ENCODE measurements around the gene MAN1A1. TPM values are rescaled to one million over a fixed set of nuclear protein-coding genes. Genes with fewer than 3 reads are reported as not detected.

MAN1A1 gene
- total RNA-seq, 1 donor = 79.6 TPM

- TF ChIP-seq CTCF (IDR thresholded peaks at IDR 0.05; ENCODE audit: extremely low read depth, low read depth, low read length) = no peak
- H2AFZ ChIP-seq (ENCODE audit: low read length) = no peak overlapping the region
- no peak overlapping the region for H3K27ac ChIP-seq (ENCODE audit: low read depth, low read length)
- no peaks in the 10 kb centered on the region for H3K36me3 ChIP-seq (ENCODE audit: insufficient read depth, low read length)
- H3K9me3 ChIP-seq (ENCODE audit: low read depth, low read length) = no peaks in the 10 kb centered on the region
- no peaks in the 10 kb centered on the region for H3K27me3 ChIP-seq (ENCODE audit: insufficient read depth, low read length)
- DNase-seq (ENCODE audit: insufficient read length, low spot score, missing footprints) = peak; percentile 8
- H3K79me2 ChIP-seq (ENCODE audit: insufficient read depth, low read length) = no peaks in the 10 kb centered on the region
- H3K4me2 ChIP-seq (ENCODE audit: insufficient read depth, low read length) = no peak overlapping the region
- H4K20me1 ChIP-seq (ENCODE audit: insufficient read depth, low read length) = no peaks in the 10 kb centered on the region
- no peak overlapping the region for H3K4me3 ChIP-seq (ENCODE audit: insufficient read depth, low read length)
- no peaks in the 10 kb centered on the region for H3K4me1 ChIP-seq (ENCODE audit: insufficient read depth, low read length)
These were observed 133.5 kb downstream of the MAN1A1 start for GRCh38 chr6:119215885-119216590.

- Histone ChIP-seq H3K27me3 (ENCODE audit: insufficient read depth, low read length) (no peaks in the 10 kb centered on the region), H3K27ac (ENCODE audit: low read depth, low read length) (no peak overlapping the region), H3K36me3 (ENCODE audit: insufficient read depth, low read length) (no peaks in the 10 kb centered on the region), H3K9me3 (ENCODE audit: low read depth, low read length) (no peaks in the 10 kb centered on the region), H4K20me1 (ENCODE audit: insufficient read depth, low read length) (no peaks in the 10 kb centered on the region), H2AFZ (ENCODE audit: low read length) (no peak overlapping the region), H3K4me2 (ENCODE audit: insufficient read depth, low read length) (no peak overlapping the region), H3K4me1 (ENCODE audit: insufficient read depth, low read length) (no peaks in the 10 kb centered on the region), H3K79me2 (ENCODE audit: insufficient read depth, low read length) (no peaks in the 10 kb centered on the region), H3K4me3 (ENCODE audit: insufficient read depth, low read length) (no peak overlapping the region)
- no peak for TF ChIP-seq CTCF (IDR thresholded peaks at IDR 0.05; ENCODE audit: extremely low read depth, low read depth, low read length)
- no peak for DNase-seq (ENCODE audit: insufficient read length, low spot score, missing footprints)
These were observed 134.3 kb downstream of the MAN1A1 start for GRCh38 chr6:119215309-119215708.

GRCh38 chr6:119210596-119210995 is 139.0 kb downstream of the MAN1A1 start:
- Histone ChIP-seq H2AFZ (ENCODE audit: low read length) (no peak overlapping the region), H3K9me3 (ENCODE audit: low read depth, low read length) (no peaks in the 10 kb centered on the region), H3K4me2 (ENCODE audit: insufficient read depth, low read length) (no peak overlapping the region), H3K27ac (ENCODE audit: low read depth, low read length) (no peak overlapping the region), H3K36me3 (ENCODE audit: insufficient read depth, low read length) (no peaks in the 10 kb centered on the region), H3K79me2 (ENCODE audit: insufficient read depth, low read length) (no peaks in the 10 kb centered on the region), H3K27me3 (ENCODE audit: insufficient read depth, low read length) (no peaks in the 10 kb centered on the region), H3K4me1 (ENCODE audit: insufficient read depth, low read length) (no peaks in the 10 kb centered on the region), H4K20me1 (ENCODE audit: insufficient read depth, low read length) (no peaks in the 10 kb centered on the region), H3K4me3 (ENCODE audit: insufficient read depth, low read length) (no peak overlapping the region)
- TF ChIP-seq CTCF (IDR thresholded peaks at IDR 0.05; ENCODE audit: extremely low read depth, low read depth, low read length) = no peak
- no peak for DNase-seq (ENCODE audit: insufficient read length, low spot score, missing footprints)

- no peak for TF ChIP-seq CTCF (IDR thresholded peaks at IDR 0.05; ENCODE audit: extremely low read depth, low read depth, low read length)
- Histone ChIP-seq H3K79me2 (ENCODE audit: insufficient read depth, low read length) (no peaks in the 10 kb centered on the region), H2AFZ (ENCODE audit: low read length) (no peak overlapping the region), H3K27me3 (ENCODE audit: insufficient read depth, low read length) (no peaks in the 10 kb centered on the region), H3K4me1 (ENCODE audit: insufficient read depth, low read length) (no peaks in the 10 kb centered on the region), H3K36me3 (ENCODE audit: insufficient read depth, low read length) (no peaks in the 10 kb centered on the region), H3K9me3 (ENCODE audit: low read depth, low read length) (no peaks in the 10 kb centered on the region), H3K4me2 (ENCODE audit: insufficient read depth, low read length) (no peak overlapping the region), H3K4me3 (ENCODE audit: insufficient read depth, low read length) (no peak overlapping the region), H3K27ac (ENCODE audit: low read depth, low read length) (no peak overlapping the region), H4K20me1 (ENCODE audit: insufficient read depth, low read length) (no peaks in the 10 kb centered on the region)
- DNase-seq (ENCODE audit: insufficient read length, low spot score, missing footprints) = no peak
These were observed 139.9 kb downstream of the MAN1A1 start for GRCh38 chr6:119209452-119210205.
